GM13977 (cell line): ENCODE results near the gene NUP88.

Experiments used
- DNase-seq: peaks from one replicate; pipeline ENCODE4 v3.0.0; 2012; ENCODE audit warnings: low spot score
- in situ Hi-C: fragments of 300-500 bp; cut with MboI; formaldehyde crosslinking; loops from one replicate; pipeline ENCODE4 v1.12.0; 2022; ENCODE audit warnings: low sequenced_read_pairs, low pct_unique_long_range_greater_than_20kb, mixed read lengths, inconsistent platforms; ENCODE audit not compliant: unreplicated experiment
- TF ChIP-seq, protein P1 (sequence below): IDR thresholded peaks from 2 replicates; pipeline ENCODE4 v1.5.1; 2012; ENCODE audit warnings: mild to moderate bottlenecking, control low read depth; ENCODE audit not compliant: insufficient read depth; ENCODE audit errors: extremely low read depth, missing control alignments

Gene NUP88

DNA sequence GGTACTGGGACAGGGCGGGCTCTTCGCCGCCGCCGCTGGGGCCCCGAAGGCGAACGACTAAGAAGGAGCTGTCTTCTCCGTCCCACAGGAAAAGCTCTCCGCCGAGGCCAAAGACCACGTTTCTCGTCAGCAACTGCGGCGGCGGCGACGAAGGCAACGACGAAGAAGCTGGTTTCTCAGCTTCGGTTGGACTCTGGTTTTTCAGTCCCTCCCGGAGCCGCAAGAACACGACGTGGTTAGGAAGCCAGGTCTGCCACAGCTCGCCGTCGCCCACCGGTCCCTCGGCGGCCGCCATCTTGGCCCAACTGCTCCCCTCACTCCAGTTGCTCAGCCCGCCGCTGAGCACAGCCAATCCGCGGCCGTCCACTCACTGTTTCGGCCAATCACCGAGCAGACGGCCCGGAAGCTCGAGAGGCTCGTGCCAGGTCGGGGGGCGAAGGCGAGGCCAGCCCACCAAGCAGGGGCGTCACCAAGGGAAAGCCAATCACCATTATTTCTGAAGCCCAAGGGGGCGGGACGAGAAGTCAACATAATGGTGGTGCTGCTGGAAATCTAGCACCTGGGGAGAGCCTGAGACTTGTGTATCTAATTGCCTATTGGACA lies at the start of gene NUP88:
TSS of gene NUP88 (minus strand) at position 307 of the 603 bp plus-strand sequence. CDS start at position 295, 12 bp downstream.
- DNase-seq, result peak; percentile 93
- TF ChIP-seq, protein P1, sequence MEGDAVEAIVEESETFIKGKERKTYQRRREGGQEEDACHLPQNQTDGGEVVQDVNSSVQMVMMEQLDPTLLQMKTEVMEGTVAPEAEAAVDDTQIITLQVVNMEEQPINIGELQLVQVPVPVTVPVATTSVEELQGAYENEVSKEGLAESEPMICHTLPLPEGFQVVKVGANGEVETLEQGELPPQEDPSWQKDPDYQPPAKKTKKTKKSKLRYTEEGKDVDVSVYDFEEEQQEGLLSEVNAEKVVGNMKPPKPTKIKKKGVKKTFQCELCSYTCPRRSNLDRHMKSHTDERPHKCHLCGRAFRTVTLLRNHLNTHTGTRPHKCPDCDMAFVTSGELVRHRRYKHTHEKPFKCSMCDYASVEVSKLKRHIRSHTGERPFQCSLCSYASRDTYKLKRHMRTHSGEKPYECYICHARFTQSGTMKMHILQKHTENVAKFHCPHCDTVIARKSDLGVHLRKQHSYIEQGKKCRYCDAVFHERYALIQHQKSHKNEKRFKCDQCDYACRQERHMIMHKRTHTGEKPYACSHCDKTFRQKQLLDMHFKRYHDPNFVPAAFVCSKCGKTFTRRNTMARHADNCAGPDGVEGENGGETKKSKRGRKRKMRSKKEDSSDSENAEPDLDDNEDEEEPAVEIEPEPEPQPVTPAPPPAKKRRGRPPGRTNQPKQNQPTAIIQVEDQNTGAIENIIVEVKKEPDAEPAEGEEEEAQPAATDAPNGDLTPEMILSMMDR, result no peak
- in situ Hi-C loops, result no loop called here

DNA sequence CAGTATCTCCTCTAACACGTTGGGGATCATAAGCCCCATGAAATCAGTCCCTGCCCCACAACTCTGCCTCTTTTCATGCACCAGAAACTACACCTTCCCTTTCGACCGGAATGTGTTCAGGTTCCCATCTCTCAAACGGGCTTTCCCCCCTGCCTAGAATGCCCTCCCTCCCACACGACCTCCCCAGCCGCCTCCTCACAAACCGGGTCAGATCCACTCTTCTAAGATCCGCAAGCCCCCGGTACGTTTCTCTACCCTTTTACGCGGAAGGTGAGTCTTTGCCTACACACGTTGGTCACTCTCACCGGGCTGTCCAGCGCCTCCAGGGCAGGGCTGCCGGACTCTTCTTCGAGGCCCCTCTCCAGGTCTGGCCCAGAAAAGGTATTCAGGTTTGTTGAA lies 48.6 kb upstream of the NUP88 start:
- TF ChIP-seq, protein P1, result no peak
- peak; percentile 29 for DNase-seq
- in situ Hi-C loops, result no loop called here

DNA sequence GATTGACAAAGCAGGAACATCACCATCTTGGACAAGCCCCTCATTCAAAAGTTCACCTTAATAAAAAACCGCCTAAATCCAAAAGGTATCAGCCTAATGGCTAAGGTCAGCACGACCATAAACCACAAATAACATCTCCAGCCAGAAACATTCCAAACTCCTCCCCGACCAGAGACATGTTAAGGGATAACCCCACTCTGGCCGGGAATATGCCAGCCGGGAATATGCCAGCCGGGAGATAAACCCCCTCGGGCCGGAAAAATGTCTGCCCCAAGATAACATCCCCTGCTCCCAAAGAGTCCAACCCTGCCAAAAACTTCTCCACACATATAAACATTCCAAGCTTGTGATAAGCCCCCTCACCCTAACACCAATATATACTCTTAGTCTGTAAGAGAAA lies 48.0 kb upstream of the NUP88 start:
- no peak for DNase-seq
- TF ChIP-seq, protein P1, result no peak
- in situ Hi-C loops, result no loop called here

DNA sequence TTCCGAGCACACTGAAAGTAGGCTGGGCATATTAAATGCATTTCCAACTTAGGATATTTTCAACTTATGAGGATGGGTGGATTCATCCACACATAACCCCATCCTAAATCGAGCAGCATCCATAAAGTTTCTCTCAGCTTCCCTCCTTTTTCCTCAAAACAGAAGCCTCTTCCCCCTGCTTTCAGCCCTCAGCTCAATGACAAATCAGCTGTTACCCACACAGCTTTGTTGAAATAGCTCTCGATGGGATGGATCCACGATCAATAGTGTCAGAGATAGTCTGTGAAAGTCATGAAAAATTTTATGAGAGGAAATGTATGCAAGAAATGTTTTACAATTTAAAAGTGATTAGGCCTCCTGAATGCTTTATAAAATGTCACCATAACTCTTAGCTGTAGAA lies 46.8 kb upstream of the NUP88 start:
- no peak for DNase-seq
- TF ChIP-seq, protein P1, result no peak
- in situ Hi-C loops, result no loop called here

DNA sequence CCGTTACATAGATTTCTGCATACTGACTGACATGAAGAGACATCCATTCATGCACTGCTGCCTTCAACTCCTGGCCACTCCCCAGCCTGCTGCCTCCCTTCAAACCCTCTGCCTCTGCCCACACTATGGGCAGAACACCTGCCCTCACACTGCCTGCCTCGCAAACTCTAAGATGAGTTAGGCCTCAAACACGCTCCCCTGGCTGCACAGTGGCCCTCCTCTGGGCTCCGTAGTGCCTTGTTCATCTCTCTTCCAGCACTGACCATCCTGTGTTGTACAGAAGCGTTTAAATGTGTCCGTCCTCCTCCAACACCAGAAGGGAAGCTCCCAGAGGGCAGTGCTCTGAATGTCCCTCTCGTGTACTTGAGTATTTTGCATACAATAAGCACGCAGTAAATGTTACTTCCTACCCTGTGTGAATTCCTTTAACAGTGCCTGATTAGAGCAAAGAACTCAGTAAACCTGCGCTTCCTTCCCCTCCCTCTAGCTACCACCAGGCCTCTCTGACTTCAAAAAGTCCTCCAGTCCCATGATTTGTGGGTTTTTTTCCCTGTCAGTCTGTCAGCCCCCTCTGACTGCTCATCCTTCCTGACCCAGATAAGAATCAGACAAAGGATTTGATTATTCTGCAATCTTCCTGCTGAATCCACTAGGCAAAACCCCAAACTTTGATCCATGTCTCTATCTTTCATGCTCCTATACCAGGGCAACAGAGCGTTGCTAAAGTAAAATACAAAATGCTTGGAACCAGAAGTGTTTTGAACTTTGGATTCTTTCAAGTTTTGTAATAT lies 45.5 kb upstream of the NUP88 start:
- no peak for DNase-seq
- in situ Hi-C loops, result no loop called here
- TF ChIP-seq, protein P1, result no peak

DNA sequence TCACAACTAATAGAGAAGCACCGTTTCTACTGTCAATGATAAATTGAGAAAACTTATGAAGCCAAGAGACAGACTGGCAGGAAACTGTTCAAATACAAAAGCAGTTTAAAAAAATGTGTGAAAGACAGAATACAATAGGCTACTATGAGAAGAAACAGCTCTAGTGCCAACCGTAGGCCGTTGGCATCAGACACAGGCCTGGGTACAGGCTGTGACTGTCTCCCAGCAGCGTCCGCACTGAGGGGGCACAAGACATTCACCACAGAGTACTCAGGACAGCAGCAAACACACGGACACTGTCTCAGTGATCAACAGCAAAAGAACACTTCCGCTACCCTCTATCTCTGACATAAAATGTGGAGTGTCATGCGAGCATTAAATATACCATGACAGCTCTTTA lies 27.3 kb upstream of the NUP88 start:
- DNase-seq, result no peak
- TF ChIP-seq, protein P1, result no peak
- in situ Hi-C loops, result no loop called here
